GM19099 (cell line): ENCODE measurements around the gene PHACTR3.

Source experiments
- POLR2A ChIP-seq: IDR thresholded peaks from 3 replicates; pipeline ENCODE4 v1.6.1; 2011; ENCODE audit warnings: low read depth; ENCODE audit not compliant: insufficient read length; ENCODE audit errors: extremely low read depth

The PHACTR3 gene

DNA sequence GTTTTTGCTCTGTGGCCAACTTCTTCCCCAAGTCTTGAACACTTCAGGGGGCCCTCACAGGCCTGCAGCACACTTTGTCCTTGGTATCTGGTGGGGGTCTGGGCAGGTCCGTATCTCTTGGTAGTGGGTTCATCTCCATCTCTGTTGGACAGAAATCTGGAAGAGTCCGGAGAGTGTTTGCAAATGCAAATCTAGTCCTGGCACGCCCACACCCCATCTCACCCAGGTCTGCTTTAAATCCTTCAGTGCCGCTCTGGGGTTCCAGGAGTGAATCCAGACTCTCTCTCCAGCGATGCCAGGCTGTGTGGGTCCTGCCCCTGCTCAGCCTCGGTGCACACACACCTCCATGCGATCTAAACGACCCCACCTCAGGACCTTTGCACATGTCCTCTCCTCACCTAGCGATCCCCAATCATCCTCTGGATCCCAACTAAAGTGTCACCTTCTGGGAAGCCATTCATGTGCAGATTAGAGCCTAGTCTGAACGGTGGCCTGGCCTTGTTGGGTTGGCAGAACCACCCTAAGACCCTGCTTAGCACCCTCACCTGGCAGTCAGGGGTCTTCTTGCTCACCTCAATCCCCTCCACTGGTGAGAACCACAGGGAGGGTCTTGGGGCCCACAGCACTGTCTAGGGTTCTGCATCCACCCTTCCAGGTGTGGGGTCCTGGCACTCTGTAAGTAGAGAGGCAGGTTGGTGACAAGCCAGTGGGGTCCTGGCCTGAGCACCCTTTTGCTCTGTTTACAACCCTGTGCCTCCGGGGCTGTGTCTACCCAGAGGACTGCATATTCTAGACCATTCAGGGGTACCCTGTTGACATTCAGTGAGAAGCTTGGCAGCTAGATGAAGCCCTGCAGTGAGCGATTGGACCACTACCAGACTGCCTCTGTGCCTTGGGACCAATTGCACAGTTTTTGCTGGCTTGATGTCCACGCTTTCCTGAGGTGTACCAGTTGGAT is 228.3 kb downstream of the PHACTR3 start:
- TF ChIP-seq POLR2A, result no peak

DNA sequence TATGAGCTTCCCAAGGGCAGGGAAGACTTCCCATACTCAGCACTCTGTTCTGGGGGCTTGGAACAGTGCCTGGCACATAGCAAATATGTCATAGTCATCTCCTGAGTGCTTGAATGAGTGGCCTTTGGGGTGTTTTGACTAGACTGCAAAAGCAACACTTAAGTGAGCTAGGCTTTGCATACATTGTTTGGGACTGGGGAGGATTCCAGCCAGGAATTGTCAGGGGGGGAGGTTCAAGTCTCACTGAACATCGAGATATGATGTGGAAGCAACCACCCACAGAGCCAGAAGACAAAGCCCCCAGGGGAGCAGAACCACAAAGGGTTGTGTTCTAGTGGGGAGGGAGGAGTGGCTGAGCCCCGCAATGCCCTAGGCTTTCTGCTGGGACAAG is 230.7 kb downstream of the PHACTR3 start:
- no peak for TF ChIP-seq POLR2A

DNA sequence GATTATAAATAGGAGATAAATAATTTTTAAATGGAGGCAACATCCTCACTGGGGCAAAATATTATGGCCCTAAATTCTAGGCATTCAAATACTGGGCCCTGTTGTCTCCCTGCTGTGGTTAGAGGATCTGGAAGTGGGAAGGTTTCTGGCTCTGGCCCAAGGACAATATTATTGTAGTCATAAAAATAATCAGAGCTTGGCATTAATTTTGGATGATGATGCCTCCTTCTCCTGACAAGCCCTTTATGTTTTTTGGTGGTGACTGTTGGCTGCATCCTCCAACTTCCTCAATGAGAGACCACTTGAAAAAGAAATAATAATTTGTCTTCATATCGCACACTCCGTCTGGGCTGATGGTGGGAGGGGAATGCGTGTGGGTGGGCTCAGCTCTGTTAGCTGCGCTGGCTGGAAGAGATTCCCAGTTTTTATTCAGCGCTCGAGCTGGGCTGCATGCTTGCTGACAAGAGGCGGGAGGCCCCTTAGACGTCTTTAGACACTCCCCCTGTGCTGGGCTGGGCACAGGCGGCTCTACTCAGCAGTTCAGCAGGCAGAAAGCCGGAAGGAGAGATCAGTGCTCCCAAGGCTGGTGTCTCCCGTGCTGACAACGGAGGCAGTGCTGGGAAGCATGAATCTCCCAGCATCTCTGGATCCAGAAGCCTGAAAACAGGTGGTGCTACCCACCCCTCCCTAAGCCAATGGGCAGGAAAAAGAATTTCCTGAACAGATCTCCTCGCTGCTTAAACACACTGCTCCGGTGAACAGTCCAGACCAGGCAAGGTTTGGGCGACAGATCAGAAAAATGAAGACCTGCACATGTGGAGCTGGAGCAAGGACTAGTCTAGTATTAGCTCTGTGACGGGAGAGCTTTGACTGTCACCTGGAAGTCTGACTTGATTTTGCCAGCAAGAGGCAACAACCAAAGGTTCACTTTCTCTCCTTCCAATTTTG is 231.4 kb downstream of the PHACTR3 start:
- no peak for TF ChIP-seq POLR2A

DNA sequence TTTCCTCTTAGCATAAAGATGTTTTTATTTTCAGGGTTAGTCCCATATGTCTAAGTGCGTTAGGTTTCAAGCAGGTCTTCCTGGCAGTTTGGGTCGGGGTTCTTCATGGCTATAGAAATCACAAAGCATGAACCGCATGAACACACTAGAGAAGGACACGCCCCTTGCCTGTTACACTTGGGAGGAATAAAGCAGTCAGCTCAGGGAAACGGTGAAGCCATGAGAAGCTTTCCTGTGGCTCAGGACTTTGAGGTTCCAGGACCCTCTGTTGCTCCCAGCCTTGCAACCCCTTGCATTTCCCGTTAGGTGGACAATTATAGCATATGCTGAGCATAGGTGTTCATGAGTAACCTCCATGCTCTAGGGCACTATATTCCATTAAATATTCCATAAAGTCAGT is 232.4 kb downstream of the PHACTR3 start:
- TF ChIP-seq POLR2A, result no peak

DNA sequence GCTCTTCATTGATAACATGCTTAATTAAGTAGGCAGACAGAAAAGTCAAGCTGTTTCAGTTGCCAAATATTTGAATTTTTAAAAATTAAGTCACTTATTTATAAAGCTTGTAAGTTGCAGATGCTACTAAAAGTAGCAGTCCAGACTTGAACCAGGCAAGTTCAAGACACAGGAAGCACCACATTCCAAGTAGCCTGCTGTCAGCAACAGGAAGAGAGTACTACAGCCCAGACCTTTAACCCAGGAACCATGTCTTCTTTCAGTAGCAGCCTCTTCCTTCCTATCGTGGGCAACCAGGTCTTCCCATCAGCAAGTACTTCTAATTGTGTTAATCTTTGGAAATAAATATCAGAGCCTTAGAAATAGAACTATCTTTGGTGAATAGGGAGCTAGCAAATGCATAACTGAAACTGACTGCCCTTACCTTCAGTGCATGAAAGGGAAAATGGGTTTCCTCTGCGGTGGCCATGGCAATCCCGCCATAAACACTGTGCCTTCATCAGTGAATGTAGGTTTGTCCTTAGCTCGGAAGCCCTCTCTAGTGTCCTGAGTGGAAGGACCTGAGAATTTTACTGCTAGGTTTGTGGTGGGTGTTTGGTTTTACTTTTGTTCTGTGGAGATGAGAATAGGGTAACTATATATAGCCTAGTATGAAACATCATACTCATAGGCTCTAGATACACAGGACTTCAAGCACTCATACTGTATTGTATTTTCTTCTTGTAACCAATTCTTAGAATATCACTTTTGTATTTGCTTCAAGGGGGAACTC is 233.5 kb downstream of the PHACTR3 start:
- TF ChIP-seq POLR2A, result no peak

DNA sequence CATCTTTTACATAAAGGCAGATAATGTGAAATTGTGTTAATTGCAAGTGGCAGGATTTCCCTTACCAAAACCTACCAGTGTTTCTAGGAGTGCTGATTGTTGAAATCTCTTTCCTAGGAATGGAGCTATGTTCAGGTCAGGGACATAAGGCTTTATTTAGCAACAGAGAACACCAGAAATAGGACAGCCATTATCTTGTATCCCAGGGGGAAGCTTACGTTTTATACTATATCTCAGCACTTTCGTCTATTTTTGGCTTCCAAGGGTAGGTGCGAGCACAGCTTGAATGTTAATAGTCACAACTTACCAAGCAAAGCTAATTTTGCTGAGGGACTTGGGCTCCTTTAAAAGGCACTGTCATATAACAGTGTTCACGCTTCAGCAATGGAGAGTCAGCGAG is 235.1 kb downstream of the PHACTR3 start:
- no peak for TF ChIP-seq POLR2A

DNA sequence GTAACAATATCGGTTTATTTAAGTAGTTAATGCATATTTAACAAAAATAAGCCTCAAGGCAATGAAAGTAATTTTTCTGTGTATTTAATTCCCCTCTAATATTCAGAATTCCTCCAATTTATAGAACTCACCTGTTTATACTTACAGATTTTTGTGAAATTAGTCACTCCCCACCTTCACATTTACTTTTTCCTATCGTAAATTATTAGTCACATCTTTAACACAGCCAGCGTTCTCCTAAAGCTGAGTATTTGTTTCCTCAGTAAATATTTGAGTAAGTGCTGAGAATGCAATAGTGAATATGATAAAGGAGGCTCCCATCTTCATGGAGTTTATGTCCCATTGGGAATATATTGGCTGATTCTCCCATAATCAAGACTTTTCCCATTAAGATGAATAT is 241.1 kb downstream of the PHACTR3 start:
- TF ChIP-seq POLR2A, result no peak

DNA sequence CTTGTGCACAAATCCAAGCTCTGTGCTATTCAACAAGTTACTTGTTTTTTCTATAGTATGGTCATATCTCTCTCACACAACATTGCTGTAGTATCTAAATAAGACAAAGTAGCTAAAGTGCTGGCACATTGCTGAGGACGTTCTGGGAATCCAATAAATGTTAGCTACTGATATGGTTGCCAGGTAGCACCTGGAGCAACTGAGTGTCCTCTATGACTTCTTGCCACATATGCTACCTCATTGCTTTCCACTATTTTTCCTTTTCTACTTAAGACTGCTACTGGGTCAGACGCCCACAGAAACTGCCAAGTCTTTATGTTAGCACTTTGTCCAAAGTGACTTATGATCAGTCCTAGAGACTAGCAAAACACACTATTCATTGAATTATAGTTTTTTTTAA is 243.8 kb downstream of the PHACTR3 start:
- no peak for TF ChIP-seq POLR2A

DNA sequence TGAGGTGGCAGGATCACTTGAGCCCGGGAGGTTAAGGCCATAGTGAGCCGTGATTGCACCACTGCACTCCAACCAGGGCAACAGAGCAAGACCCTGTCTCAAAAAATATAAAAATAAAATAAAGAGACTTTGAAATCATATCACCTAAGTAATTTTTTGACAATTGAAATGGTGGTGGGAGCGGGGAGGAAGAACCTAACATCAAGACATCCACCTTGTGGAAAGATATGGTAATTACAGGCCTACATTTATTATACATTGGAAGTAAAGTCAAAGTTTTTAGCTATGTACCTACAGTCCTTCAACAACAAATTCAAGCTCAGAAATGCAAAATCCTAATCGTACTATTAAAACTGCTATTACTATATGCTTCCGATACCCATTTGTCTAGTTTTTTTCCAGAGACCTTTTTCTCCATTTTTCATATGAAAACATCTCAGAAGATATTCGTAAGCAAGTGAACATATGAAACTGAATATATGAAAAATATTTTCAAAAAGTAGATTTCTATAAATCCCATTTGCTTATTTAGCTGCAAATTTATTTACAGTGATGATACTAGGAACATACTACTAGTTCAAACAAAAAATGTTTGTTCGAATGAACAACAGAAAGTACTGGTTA is 245.8 kb downstream of the PHACTR3 start:
- no peak for TF ChIP-seq POLR2A

DNA sequence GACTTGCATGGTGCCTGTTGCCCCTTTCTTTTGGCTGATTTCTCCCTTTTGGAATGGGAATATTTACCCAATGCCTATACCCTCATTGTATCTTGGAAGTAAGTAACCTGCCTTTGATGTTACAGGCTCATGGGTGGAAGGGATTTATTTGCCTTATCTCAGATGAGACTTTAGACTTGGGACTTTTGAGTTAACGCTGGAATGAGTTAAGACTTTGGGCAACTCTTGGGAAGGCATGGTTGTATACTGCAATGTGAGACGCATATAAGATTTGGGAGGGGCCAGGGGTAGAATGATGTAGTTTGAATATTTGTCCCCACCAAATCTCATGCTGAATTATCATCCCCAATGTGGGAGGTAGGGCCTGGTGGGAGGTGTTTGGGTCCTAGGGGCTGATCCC is 253.6 kb downstream of the PHACTR3 start:
- no peak for TF ChIP-seq POLR2A

DNA sequence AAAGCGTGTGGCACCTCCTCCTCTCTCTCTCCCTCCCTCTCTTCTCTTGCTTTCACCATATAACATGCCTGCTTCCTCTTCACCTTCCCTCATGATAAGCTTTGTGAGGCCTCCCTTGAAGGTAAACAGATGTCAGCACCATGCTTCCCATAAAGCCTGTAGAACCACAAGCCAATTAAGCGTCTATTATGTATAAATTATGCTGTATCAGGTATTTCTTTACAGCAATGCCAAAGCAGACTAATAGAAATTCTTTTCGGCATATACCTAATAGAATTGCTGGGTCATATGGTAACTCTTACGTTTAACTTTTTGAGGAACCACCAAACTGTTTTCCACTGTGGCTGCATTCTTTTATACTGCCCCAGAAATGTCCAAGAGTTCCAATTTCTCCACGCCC is 254.1 kb downstream of the PHACTR3 start:
- TF ChIP-seq POLR2A, result no peak

DNA sequence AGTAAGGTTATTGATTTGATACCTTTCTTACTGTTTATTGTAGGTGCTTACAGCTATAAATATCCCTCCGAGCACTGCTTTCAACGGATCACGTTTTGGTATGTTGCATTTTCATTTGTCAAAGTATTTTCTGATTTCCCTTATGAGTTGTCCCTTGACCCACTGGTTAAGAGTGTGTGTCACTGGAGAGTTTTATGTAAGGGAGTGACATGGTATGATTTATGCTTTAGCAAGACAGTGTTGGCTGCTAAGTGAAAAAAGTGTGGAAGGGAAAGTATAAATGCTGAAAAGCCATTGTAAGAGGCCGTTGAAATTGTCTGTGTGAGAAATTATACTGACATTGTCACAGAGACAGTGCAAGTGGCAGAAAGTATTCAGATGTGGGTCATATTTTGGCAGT is 257.1 kb downstream of the PHACTR3 start:
- no peak for TF ChIP-seq POLR2A

DNA sequence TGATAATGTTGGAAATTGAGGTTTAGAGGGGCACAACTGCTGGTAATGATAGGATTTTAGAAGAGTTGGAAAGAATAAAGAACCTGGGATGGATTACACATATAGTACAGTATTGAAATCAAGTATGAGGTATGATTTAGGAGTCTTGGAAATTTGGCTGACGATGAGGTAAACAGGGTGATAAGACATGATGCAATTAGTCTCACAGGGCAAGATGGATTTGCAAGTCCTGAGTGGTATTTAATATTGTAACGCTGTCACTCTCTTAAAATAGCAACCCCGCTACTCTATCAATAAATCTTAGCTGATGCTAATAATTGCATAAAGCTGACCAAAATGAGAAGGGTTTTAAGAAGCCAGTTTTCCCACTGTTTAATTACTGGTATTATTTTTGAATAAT is 258.7 kb downstream of the PHACTR3 start:
- no peak for TF ChIP-seq POLR2A

DNA sequence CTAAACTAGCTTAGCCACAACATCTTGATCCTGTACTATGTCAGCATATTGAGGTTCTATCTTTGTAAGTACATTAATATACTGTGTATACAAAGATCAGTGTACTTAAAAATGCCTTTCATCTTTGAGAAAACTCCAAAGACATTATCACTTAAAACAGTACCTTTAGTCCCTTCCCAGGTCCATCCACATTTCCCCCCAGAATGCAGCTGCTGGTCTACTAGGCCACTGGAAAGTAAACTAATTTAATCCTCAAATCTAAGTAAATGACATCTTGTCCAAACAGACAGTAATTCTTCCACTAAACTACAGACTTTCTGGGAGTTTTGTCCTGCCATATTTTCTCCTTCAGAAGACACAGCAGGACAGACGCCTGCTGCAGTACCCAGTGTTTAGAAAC is 260.4 kb downstream of the PHACTR3 start:
- TF ChIP-seq POLR2A, result no peak
